Trophoblast cell (in vitro differentiated cells and primary cell): ENCODE measurements around the gene ACVRL1.

Source experiments
- DNase-seq, 2 donors: peaks; one replicate each; pipeline ENCODE4 v3.0.0-alpha.2; 2016
- H2AFZ ChIP-seq: 2 replicates; pipeline ENCODE4 v1.6.1; 2013; ENCODE audit warnings: low read length, moderate library complexity, mild to moderate bottlenecking; ENCODE audit not compliant: insufficient read depth, poor library complexity
- H2AK5ac ChIP-seq: 2 replicates; pipeline ENCODE4 v1.6.1; 2013; ENCODE audit warnings: mild to moderate bottlenecking, low read length
- H2BK120ac ChIP-seq: 2 replicates; pipeline ENCODE4 v1.6.1; 2013; ENCODE audit warnings: low read length, mild to moderate bottlenecking, moderate library complexity; ENCODE audit not compliant: insufficient read depth, poor library complexity
- H2BK12ac ChIP-seq: 2 replicates; pipeline ENCODE4 v1.6.1; 2013; ENCODE audit warnings: mild to moderate bottlenecking, low read length, moderate library complexity
- H2BK5ac ChIP-seq: 2 replicates; pipeline ENCODE4 v1.6.1; 2013; ENCODE audit warnings: low read length, low read depth, moderate library complexity, mild to moderate bottlenecking; ENCODE audit not compliant: poor library complexity
- H3K14ac ChIP-seq: 2 replicates; pipeline ENCODE4 v1.6.1; 2013; ENCODE audit warnings: mild to moderate bottlenecking, low read length
- H3K18ac ChIP-seq: 2 replicates; pipeline ENCODE4 v1.6.1; 2013; ENCODE audit warnings: mild to moderate bottlenecking, low read length
- H3K23ac ChIP-seq: 2 replicates; pipeline ENCODE4 v1.6.1; 2013; ENCODE audit warnings: low read length
- H3K27ac ChIP-seq: 2 replicates; pipeline ENCODE4 v1.5.1; 2013; ENCODE audit warnings: low read depth, mild to moderate bottlenecking, inconsistent platforms, low read length, moderate library complexity
- H3K27me3 ChIP-seq: 2 replicates; pipeline ENCODE4 v1.6.1; 2013; ENCODE audit warnings: inconsistent platforms, mild to moderate bottlenecking, low read length, moderate library complexity; ENCODE audit not compliant: insufficient read depth
- H3K36me3 ChIP-seq, 2 experiments: 1 replicate in 1 of 2; 2 replicates in 1 of 2; pipeline ENCODE4 v1.6.1; 2013; ENCODE audit warnings: low read length in 2 of 2, mild to moderate bottlenecking in 2 of 2, moderate library complexity in 1 of 2; ENCODE audit not compliant: insufficient read depth in 2 of 2, control insufficient read depth in 1 of 2
- H3K4ac ChIP-seq: 2 replicates; pipeline ENCODE4 v1.6.1; 2013; ENCODE audit warnings: low read depth, mild to moderate bottlenecking, low read length, moderate library complexity
- H3K4me1 ChIP-seq, 2 experiments: 1 replicate in 1 of 2; 2 replicates in 1 of 2; pipeline ENCODE4 v1.6.1; 2013; ENCODE audit warnings: low read length in 2 of 2, mild to moderate bottlenecking in 2 of 2, moderate library complexity in 1 of 2; ENCODE audit not compliant: insufficient read depth in 2 of 2, control insufficient read depth in 1 of 2
- H3K4me2 ChIP-seq: 2 replicates; pipeline ENCODE4 v1.6.1; 2013; ENCODE audit warnings: inconsistent platforms, mild to moderate bottlenecking, low read length, moderate library complexity
- H3K4me3 ChIP-seq: 2 replicates; pipeline ENCODE4 v1.5.1; 2013; ENCODE audit warnings: mild to moderate bottlenecking, low read depth, low read length, inconsistent platforms
- H3K79me1 ChIP-seq: one replicate; pipeline ENCODE4 v1.6.1; 2013; ENCODE audit warnings: low read length
- H3K79me2 ChIP-seq: 2 replicates; pipeline ENCODE4 v1.6.1; 2013; ENCODE audit warnings: low read length, mild to moderate bottlenecking; ENCODE audit not compliant: control insufficient read depth, insufficient read depth, poor library complexity
- H3K9ac ChIP-seq: 2 replicates; pipeline ENCODE4 v1.6.1; 2013; ENCODE audit warnings: mild to moderate bottlenecking, low read length
- H3K9me3 ChIP-seq: 2 replicates; pipeline ENCODE4 v1.6.1; 2013; ENCODE audit warnings: low read depth, mild to moderate bottlenecking, control low read depth, inconsistent platforms, low read length; ENCODE audit not compliant: insufficient read depth
- H4K12ac ChIP-seq: 2 replicates; pipeline ENCODE4 v1.6.1; 2013; ENCODE audit warnings: low read depth, mild to moderate bottlenecking, low read length, moderate library complexity
- H4K8ac ChIP-seq: 2 replicates; pipeline ENCODE4 v1.6.1; 2013; ENCODE audit warnings: low read depth, mild to moderate bottlenecking, low read length, moderate library complexity
- H4K91ac ChIP-seq: one replicate; pipeline ENCODE4 v1.6.1; 2013; ENCODE audit warnings: low read depth, mild to moderate bottlenecking, low read length, moderate library complexity
- WGBS: extraction: QIAGEN DNeasy Blood & Tissue Kit; methylation state at CpG from one replicate; pipeline ENCODE4 v1.1.7; 2013; ENCODE audit warnings: missing lambda C conversion rate; ENCODE audit not compliant: insufficient read length, insufficient coverage; ENCODE audit errors: extremely low coverage; 5-methylcytosine and 5-hydroxymethylcytosine counted together

ACVRL1 gene

GRCh38 chr12:51897181-51897580 is 10.1 kb upstream of the ACVRL1 start:
- WGBS = no CpG with 5 or more reads among the region's 8 CpGs
- Histone ChIP-seq H2AK5ac (no peak overlapping the region), H3K4ac (no peak overlapping the region), H2BK12ac (no peak overlapping the region), H3K18ac (no peak overlapping the region), H3K36me3 (no peaks in the 10 kb centered on the region), H3K79me1 (no peaks in the 10 kb centered on the region), H3K4me1 (peaks cover 0 to 3% of the 10 kb centered on the region in 2 experiments), H3K23ac (no peak overlapping the region), H2BK120ac (no peak overlapping the region), H4K12ac (no peak overlapping the region), H3K14ac (no peak overlapping the region), H2BK5ac (no peak overlapping the region), H3K4me2 (no peak overlapping the region), H4K91ac (no peak overlapping the region), H3K27ac (no peak overlapping the region), H3K9ac (no peak overlapping the region), H3K4me3 (no peak overlapping the region), H3K79me2 (no peaks in the 10 kb centered on the region), H4K8ac (no peak overlapping the region), H3K27me3 (no peaks in the 10 kb centered on the region), H2AFZ (no peak overlapping the region), H3K9me3 (peaks cover 7% of the 10 kb centered on the region)
- DNase-seq = no peak

GRCh38 chr12:51898506-51898905 is 8.8 kb upstream of the ACVRL1 start:
- H3K79me1 ChIP-seq = no peaks in the 10 kb centered on the region
- no peak overlapping the region for H4K12ac ChIP-seq
- H3K36me3 ChIP-seq = no peaks in the 10 kb centered on the region
- no peak overlapping the region for H3K4ac ChIP-seq
- no peak overlapping the region for H2AFZ ChIP-seq
- WGBS = no CpG with 5 or more reads among the region's 2 CpGs
- H2BK12ac ChIP-seq = no peak overlapping the region
- DNase-seq = no peak
- H4K8ac ChIP-seq = no peak overlapping the region
- no peak overlapping the region for H3K14ac ChIP-seq
- no peak overlapping the region for H2BK120ac ChIP-seq
- H3K18ac ChIP-seq = no peak overlapping the region
- H4K91ac ChIP-seq = no peak overlapping the region
- H3K79me2 ChIP-seq = no peaks in the 10 kb centered on the region
- no peak overlapping the region for H3K27ac ChIP-seq
- no peak overlapping the region for H3K9ac ChIP-seq
- peaks cover 0 to 3% of the 10 kb centered on the region in 2 experiments for H3K4me1 ChIP-seq
- no peak overlapping the region for H3K23ac ChIP-seq
- no peak overlapping the region for H3K4me2 ChIP-seq
- no peak overlapping the region for H2AK5ac ChIP-seq
- no peak overlapping the region for H2BK5ac ChIP-seq
- no peaks in the 10 kb centered on the region for H3K27me3 ChIP-seq
- H3K4me3 ChIP-seq = no peak overlapping the region
- peaks cover 7% of the 10 kb centered on the region for H3K9me3 ChIP-seq

GRCh38 chr12:51898937-51899336 is 8.4 kb upstream of the ACVRL1 start:
- H4K8ac ChIP-seq = no peak overlapping the region
- WGBS = no CpG with 5 or more reads among the region's 9 CpGs
- peaks cover 0 to 3% of the 10 kb centered on the region in 2 experiments for H3K4me1 ChIP-seq
- H2BK120ac ChIP-seq = no peak overlapping the region
- no peak overlapping the region for H2AFZ ChIP-seq
- H3K9ac ChIP-seq = no peak overlapping the region
- H2AK5ac ChIP-seq = no peak overlapping the region
- no peak for DNase-seq
- H3K36me3 ChIP-seq = no peaks in the 10 kb centered on the region
- no peak overlapping the region for H2BK5ac ChIP-seq
- no peak overlapping the region for H3K23ac ChIP-seq
- no peak overlapping the region for H3K4ac ChIP-seq
- no peak overlapping the region for H3K27ac ChIP-seq
- H3K4me3 ChIP-seq = no peak overlapping the region
- no peaks in the 10 kb centered on the region for H3K79me2 ChIP-seq
- no peak overlapping the region for H3K4me2 ChIP-seq
- H3K18ac ChIP-seq = no peak overlapping the region
- H3K14ac ChIP-seq = no peak overlapping the region
- no peaks in the 10 kb centered on the region for H3K79me1 ChIP-seq
- H2BK12ac ChIP-seq = no peak overlapping the region
- H4K12ac ChIP-seq = no peak overlapping the region
- H3K9me3 ChIP-seq = peaks cover 7% of the 10 kb centered on the region
- H4K91ac ChIP-seq = no peak overlapping the region
- no peaks in the 10 kb centered on the region for H3K27me3 ChIP-seq

GRCh38 chr12:51900323-51900889 is 6.9 kb upstream of the ACVRL1 start:
- Histone ChIP-seq H3K79me1 (no peaks in the 10 kb centered on the region), H3K4me2 (no peak overlapping the region), H3K27ac (no peak overlapping the region), H3K27me3 (no peaks in the 10 kb centered on the region), H4K12ac (no peak overlapping the region), H2BK120ac (no peak overlapping the region), H2BK12ac (no peak overlapping the region), H4K8ac (no peak overlapping the region), H3K4me1 (peaks cover 0 to 3% of the 10 kb centered on the region in 2 experiments), H4K91ac (no peak overlapping the region), H3K9me3 (peaks cover 7% of the 10 kb centered on the region), H3K18ac (no peak overlapping the region), H2AFZ (no peak overlapping the region), H3K4ac (no peak overlapping the region), H2BK5ac (no peak overlapping the region), H2AK5ac (no peak overlapping the region), H3K23ac (no peak overlapping the region), H3K9ac (no peak overlapping the region), H3K14ac (no peak overlapping the region), H3K36me3 (no peaks in the 10 kb centered on the region), H3K4me3 (no peak overlapping the region), H3K79me2 (no peaks in the 10 kb centered on the region)
- no CpG with 5 or more reads among the region's 43 CpGs for WGBS
- no peak for DNase-seq
